Endothelial cell of umbilical vein (primary cell): ENCODE results near the gene EPRS1. TPM values are rescaled to one million over a fixed set of nuclear protein-coding genes. Genes with fewer than 3 reads are reported as not detected.
"Not testable (repeated sequence)": the region's sequence is repeated elsewhere in the genome, so short reads cannot be mapped to it uniquely, and the experiment has no call there.

ENCODE experiments used
- BruUV-seq: library from RNA; stranded (reverse); fragments of 400-500 nt; replicated peaks from 2 replicates; lab custom pipeline; 2021; lab: Mats Ljungman, UMichigan
- CTCF ChIA-PET: fragments of 300-600, 350-600 bp; sonication (Branson Sonifier 250); formaldehyde crosslinking; loops from one replicate; lab custom pipeline; 2021; ENCODE audit warnings: antibody characterized with exemption, inconsistent platforms; lab: Charles Lee
- POLR2A ChIA-PET: fragments of 300-600, 350-600 bp; sonication (Branson Sonifier 250); formaldehyde crosslinking; loops from one replicate; lab custom pipeline; 2021; ENCODE audit warnings: antibody characterized with exemption, inconsistent platforms; lab: Charles Lee
- DNase-seq: peaks from one replicate; pipeline ENCODE4 v3.0.0-alpha.2; 2011; ENCODE audit warnings: low read depth, low spot score
- FAIRE-seq: peaks from 2 replicates; lab custom pipeline; 2011; peaks lifted over from hg19 to GRCh38; lab: Jason Lieb, UNC
- H2AFZ ChIP-seq: 2 replicates; pipeline ENCODE4 v1.6.0; 2012; ENCODE audit warnings: low read depth, low read length, control low read depth, inconsistent platforms
- H3K27ac ChIP-seq: 2 replicates; pipeline ENCODE4 v1.5.1; 2011; ENCODE audit warnings: low read depth, mild to moderate bottlenecking, control low read depth, low read length, moderate library complexity; ENCODE audit not compliant: insufficient read depth
- H3K27me3 ChIP-seq, 2 experiments: 2 replicates each; pipeline versions ENCODE4 v1.6.0 to v1.6.1; 2011; ENCODE audit warnings: low read length in 2 of 2, mixed read lengths in 1 of 2; ENCODE audit not compliant: control insufficient read depth in 2 of 2, insufficient read depth in 2 of 2
- H3K36me3 ChIP-seq, 2 experiments: 2 replicates in 1 of 2; 3 replicates in 1 of 2; pipeline ENCODE4 v1.5.1; 2011; ENCODE audit warnings: low read length in 2 of 2, mild to moderate bottlenecking in 1 of 2, moderate library complexity in 1 of 2; ENCODE audit not compliant: control insufficient read depth in 2 of 2, insufficient read depth in 2 of 2; ENCODE audit errors: extremely low read depth in 1 of 2
- H3K4me1 ChIP-seq: 3 replicates; pipeline ENCODE4 v1.5.1; 2011; ENCODE audit warnings: mild to moderate bottlenecking, low read length; ENCODE audit not compliant: control insufficient read depth, insufficient read depth; ENCODE audit errors: extremely low read depth
- H3K4me2 ChIP-seq: 2 replicates; pipeline ENCODE4 v1.6.1; 2011; ENCODE audit warnings: low read length, control low read depth, mixed read lengths; ENCODE audit not compliant: insufficient read depth
- H3K4me3 ChIP-seq, 3 experiments: fragments of 200-600 bp in 1 of 3; sonication (generic), shearing (Covaris generic) in 1 of 3; replicated peaks in 1 of 3; 2 replicates each; pipeline ENCODE4 v1.5.1; 2011 to 2016; ENCODE audit warnings: control low read depth in 3 of 3, low read length in 3 of 3, mild to moderate bottlenecking in 2 of 3, inconsistent platforms in 1 of 3, low read depth in 1 of 3, moderate library complexity in 1 of 3; ENCODE audit not compliant: insufficient read depth in 1 of 3
- H3K79me2 ChIP-seq: 2 replicates; pipeline ENCODE4 v1.6.0; 2012; ENCODE audit warnings: low read length, inconsistent platforms; ENCODE audit not compliant: control insufficient read depth, insufficient read depth
- H3K9ac ChIP-seq: replicated peaks from 2 replicates; pipeline ENCODE3; 2011; ENCODE audit warnings: low read length, control low read depth; ENCODE audit not compliant: insufficient read depth; ENCODE audit errors: extremely low read depth
- H3K9me1 ChIP-seq: replicated peaks from 3 replicates; pipeline ENCODE4 v1.6.0; 2011; ENCODE audit warnings: mild to moderate bottlenecking, low read length; ENCODE audit not compliant: control insufficient read depth, insufficient read depth; ENCODE audit errors: extremely low read depth
- H3K9me3 ChIP-seq: replicated peaks from 2 replicates; pipeline ENCODE4 v1.5.1; 2012; ENCODE audit warnings: low read length, inconsistent platforms; ENCODE audit not compliant: control insufficient read depth, insufficient read depth
- H4K20me1 ChIP-seq: replicated peaks from 2 replicates; pipeline ENCODE3; 2011; ENCODE audit warnings: mild to moderate bottlenecking, low read length; ENCODE audit not compliant: control insufficient read depth, insufficient read depth; ENCODE audit errors: extremely low read depth
- POLR2A ChIP-seq: IDR thresholded peaks from 2 replicates; pipeline ENCODE4 v1.6.1; 2012; ENCODE audit warnings: low read depth, mild to moderate bottlenecking, control low read depth, low read length
- POLR2AphosphoS5 ChIP-seq: IDR thresholded peaks from 2 replicates; pipeline ENCODE4 v1.6.1; 2012; ENCODE audit warnings: low read depth, mild to moderate bottlenecking, control low read depth, low read length, moderate library complexity; ENCODE audit not compliant: insufficient read depth
- dilution Hi-C: fragments of 300-500 bp; cut with MboI; formaldehyde crosslinking; loops from one replicate; pipeline ENCODE4 v1.15.0; 2019; ENCODE audit warnings: low sequenced_read_pairs; ENCODE audit not compliant: extremely low pct_ligation_motif_present
- intact Hi-C: fragments of 100-400 bp; cut with micrococcal nuclease; formaldehyde crosslinking; loops from one replicate; pipeline ENCODE4 v1.10.0; 2022
- polyA plus RNA-seq, 4 experiments: library from polyadenylated mRNA; depleted of rRNA in 3 of 4; stranded (reverse) in 3 of 4; unstranded in 1 of 4; fragments of >200 nt; gene quantifications; 2 replicates each; pipeline versions ENCODE4 v1.2.1 to v1.2.3, GENCODE V29; 2011 to 2012; ENCODE audit warnings: missing spikeins in 1 of 4
- total RNA-seq: library from RNA; stranded (reverse); gene quantifications from 2 replicates; pipeline ENCODE4 v1.2.3, GENCODE V29; 2021
- TF ChIP-seq, protein P1 (sequence below): IDR thresholded peaks from 2 replicates; pipeline ENCODE4 v1.6.1; 2011; ENCODE audit not compliant: insufficient read depth, insufficient read length

The EPRS1 gene
- total and polyA plus RNA-seq, 2 donors (not counting 3 experiments of a cell fraction or from before 2014, with no cell fraction given), result 22.9 to 109 TPM

- Histone ChIP-seq H3K9me3 (no peaks in the 10 kb centered on the region), H3K36me3 (no peaks in the 10 kb centered on the region), H4K20me1 (no peaks in the 10 kb centered on the region), H3K27ac (peak within 1 kb of the TSS; percentile 0), H3K79me2 (peaks cover 15% of the 10 kb centered on the region), H3K9me1 (no peaks in the 10 kb centered on the region), H3K4me3 (peak within 1 kb of the TSS; percentile 44 to 82 (median 46)), H3K4me1 (peaks cover 3% of the 10 kb centered on the region), H3K4me2 (peak within 1 kb of the TSS; percentile 92), H2AFZ (peak within 1 kb of the TSS; percentile 82), H3K27me3 (no peaks in the 10 kb centered on the region), H3K9ac (peak within 1 kb of the TSS; percentile 50)
- FAIRE-seq (peak; percentile 94), DNase-seq (peak; percentile 97)
- dilution Hi-C loops (no loop called here), intact Hi-C loops (loop anchor here (1.0 to 5.0 kb wide), 2 partner anchors 44 to 88 kb away; partner anchors contain the start of gene EPRS1)
- TF ChIP-seq POLR2AphosphoS5 (peak; percentile 55), POLR2A (peak; percentile 96)
- TF ChIP-seq, protein P1, sequence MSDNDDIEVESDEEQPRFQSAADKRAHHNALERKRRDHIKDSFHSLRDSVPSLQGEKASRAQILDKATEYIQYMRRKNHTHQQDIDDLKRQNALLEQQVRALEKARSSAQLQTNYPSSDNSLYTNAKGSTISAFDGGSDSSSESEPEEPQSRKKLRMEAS, result no peak
- ChIA-PET POLR2A (interaction anchor here (0.6 kb wide), 1 partner anchor 78 kb away, joined by 3 read pairs; no protein-coding TSS in a partner anchor), CTCF (interaction anchor here (0.6 to 2.4 kb wide), 11 partner anchors 10 to 1790 kb away, joined by 3 to 14 read pairs (median 4); no protein-coding TSS in a partner anchor)
- BruUV-seq, result no TSS peak
These were observed 43.6 kb upstream of the EPRS1 start, which contains the start of gene BPNT1 for GRCh38 chr1:220089650-220090556. TSS of gene BPNT1 (minus strand) at chr1:220089788. CDS start at chr1:220079846, 9,942 bp downstream.

- H3K4me1 ChIP-seq, BruUV-seq, H3K4me2 ChIP-seq, H3K9me3 ChIP-seq, intact Hi-C loops, H3K27me3 ChIP-seq, dilution Hi-C loops, H3K9ac ChIP-seq, H2AFZ ChIP-seq, H3K36me3 ChIP-seq, POLR2A ChIA-PET, DNase-seq, H3K9me1 ChIP-seq, H3K4me3 ChIP-seq, H3K27ac ChIP-seq, H4K20me1 ChIP-seq, FAIRE-seq: not testable (repeated sequence)
- peaks cover 10% of the 10 kb centered on the region for H3K79me2 ChIP-seq
- CTCF ChIA-PET, result interaction anchor here (0.9 kb wide), 1 partner anchor 10 kb away, joined by 3 read pairs; no protein-coding TSS in a partner anchor
These were observed 40.0 kb upstream of the EPRS1 start for GRCh38 chr1:220086261-220086686.
